Naive thymus-derived CD4-positive, alpha-beta T cell (primary cell): Measurements from ENCODE around the gene GGACT. TPM values are rescaled to one million over a fixed set of nuclear protein-coding genes. Genes with fewer than 3 reads are reported as not detected.

Source experiments
- ATAC-seq: fragments of 150-1000 bp; cut with Tn5 transposase; 2 replicates; pipeline ENCODE4 v1.10.0; 2021; ENCODE audit warnings: mild to moderate bottlenecking, moderate library complexity
- CTCF ChIA-PET: fragments of 350-600 bp; sonication (Branson Sonifier 250); formaldehyde crosslinking; loops from one replicate; lab custom pipeline; 2021; ENCODE audit warnings: antibody characterized with exemption; lab: Charles Lee
- POLR2A ChIA-PET: fragments of 350-600 bp; sonication (Branson Sonifier 250); formaldehyde crosslinking; loops from one replicate; lab custom pipeline; 2021; ENCODE audit warnings: antibody characterized with exemption, inconsistent platforms; lab: Charles Lee
- DNase-seq, 9 donors: peaks; one replicate each; pipeline versions ENCODE4 v3.0.0 to v3.0.0-alpha.2; 2020 to 2022; ENCODE audit warnings: mixed read lengths in 1 of 9
- H3K27ac ChIP-seq: one replicate; pipeline ENCODE4 v1.7.0; 2013; ENCODE audit warnings: mild to moderate bottlenecking, low read depth, low read length, moderate library complexity
- H3K27me3 ChIP-seq, 2 donors: one replicate each; pipeline ENCODE4 v1.7.0; 2013; ENCODE audit warnings: low read length in 2 of 2, mild to moderate bottlenecking in 2 of 2, moderate library complexity in 2 of 2; ENCODE audit not compliant: control insufficient read depth in 2 of 2, insufficient read depth in 2 of 2
- H3K36me3 ChIP-seq, 3 experiments: 1 replicate in 2 of 3; 2 replicates in 1 of 3; pipeline ENCODE4 v1.7.0; 2013; ENCODE audit warnings: low read length in 3 of 3, mild to moderate bottlenecking in 3 of 3, moderate library complexity in 1 of 3; ENCODE audit not compliant: insufficient read depth in 3 of 3, control insufficient read depth in 2 of 3
- H3K4me1 ChIP-seq, 2 donors: one replicate each; pipeline ENCODE4 v1.7.0; 2013; ENCODE audit warnings: low read length in 2 of 2, mild to moderate bottlenecking in 2 of 2, moderate library complexity in 1 of 2; ENCODE audit not compliant: control insufficient read depth in 2 of 2, insufficient read depth in 2 of 2
- H3K4me3 ChIP-seq: 2 replicates; pipeline ENCODE4 v1.7.0; 2013; ENCODE audit warnings: mild to moderate bottlenecking, low read length
- H3K9me3 ChIP-seq, 3 experiments: 1 replicate in 2 of 3; 2 replicates in 1 of 3; pipeline ENCODE4 v1.7.0; 2013; ENCODE audit warnings: low read length in 3 of 3; ENCODE audit not compliant: control insufficient read depth in 2 of 3
- H3K27ac Mint-ChIP-seq, 9 donors: one replicate each; pipeline ENCODE4 v1.8.0; 2020 to 2022; ENCODE audit warnings: mixed read lengths in 9 of 9, mild to moderate bottlenecking in 8 of 9, moderate library complexity in 5 of 9, inconsistent platforms in 2 of 9
- H3K27me3 Mint-ChIP-seq, 5 donors: one replicate each; pipeline ENCODE4 v1.8.0; 2021 to 2022; ENCODE audit warnings: mixed read lengths in 5 of 5, mild to moderate bottlenecking in 1 of 5
- H3K36me3 Mint-ChIP-seq, 5 donors: one replicate each; pipeline ENCODE4 v1.8.0; 2020 to 2022; ENCODE audit warnings: mixed read lengths in 5 of 5, mild to moderate bottlenecking in 3 of 5, inconsistent platforms in 1 of 5
- H3K4me1 Mint-ChIP-seq, 7 donors: one replicate each; pipeline ENCODE4 v1.8.0; 2020 to 2022; ENCODE audit warnings: mixed read lengths in 7 of 7, mild to moderate bottlenecking in 3 of 7, inconsistent platforms in 1 of 7
- H3K4me3 Mint-ChIP-seq, 10 donors: one replicate each; pipeline ENCODE4 v1.8.0; 2020 to 2022; ENCODE audit warnings: mild to moderate bottlenecking in 10 of 10, mixed read lengths in 10 of 10, moderate library complexity in 6 of 10, inconsistent platforms in 2 of 10
- H3K9me3 Mint-ChIP-seq, 11 donors: one replicate each; pipeline ENCODE4 v1.8.0; 2020 to 2022; ENCODE audit warnings: mixed read lengths in 11 of 11, mild to moderate bottlenecking in 4 of 11, inconsistent platforms in 1 of 11, moderate library complexity in 1 of 11
- intact Hi-C, 2 donors: fragments of 100-400 bp; cut with micrococcal nuclease; formaldehyde crosslinking; loops; one replicate each; pipeline ENCODE4 v1.15.1; 2023
- polyA plus RNA-seq, 2 donors: library from polyadenylated mRNA; unstranded; fragments of 300-500 nt; fragmentation: Illumina TruSeq; gene quantifications; one replicate each; pipeline ENCODE4 v1.2.3, GENCODE V29; 2021
- total RNA-seq, 6 experiments: library from RNA in 5 of 6; stranded (reverse) in 5 of 6; gene quantifications; 1 replicate in 5 of 6; 2 replicates in 1 of 6; pipeline ENCODE4 v1.2.3 and lab custom pipeline; 2021 to 2026

GGACT gene
- total RNA-seq (1 to 10 TPM; 5.3 to 8.7 (median 7.4) TPM), polyA plus RNA-seq (10 to 100 TPM in 1 of 2 donors, 1 to 10 TPM in 1; 4.9 to 10.4 TPM), total RNA-seq (lab: John Stamatoyannopoulos, UW) (3.2 reads per million, percentile 17 among the genes with 10 or more reads in this experiment)

DNA sequence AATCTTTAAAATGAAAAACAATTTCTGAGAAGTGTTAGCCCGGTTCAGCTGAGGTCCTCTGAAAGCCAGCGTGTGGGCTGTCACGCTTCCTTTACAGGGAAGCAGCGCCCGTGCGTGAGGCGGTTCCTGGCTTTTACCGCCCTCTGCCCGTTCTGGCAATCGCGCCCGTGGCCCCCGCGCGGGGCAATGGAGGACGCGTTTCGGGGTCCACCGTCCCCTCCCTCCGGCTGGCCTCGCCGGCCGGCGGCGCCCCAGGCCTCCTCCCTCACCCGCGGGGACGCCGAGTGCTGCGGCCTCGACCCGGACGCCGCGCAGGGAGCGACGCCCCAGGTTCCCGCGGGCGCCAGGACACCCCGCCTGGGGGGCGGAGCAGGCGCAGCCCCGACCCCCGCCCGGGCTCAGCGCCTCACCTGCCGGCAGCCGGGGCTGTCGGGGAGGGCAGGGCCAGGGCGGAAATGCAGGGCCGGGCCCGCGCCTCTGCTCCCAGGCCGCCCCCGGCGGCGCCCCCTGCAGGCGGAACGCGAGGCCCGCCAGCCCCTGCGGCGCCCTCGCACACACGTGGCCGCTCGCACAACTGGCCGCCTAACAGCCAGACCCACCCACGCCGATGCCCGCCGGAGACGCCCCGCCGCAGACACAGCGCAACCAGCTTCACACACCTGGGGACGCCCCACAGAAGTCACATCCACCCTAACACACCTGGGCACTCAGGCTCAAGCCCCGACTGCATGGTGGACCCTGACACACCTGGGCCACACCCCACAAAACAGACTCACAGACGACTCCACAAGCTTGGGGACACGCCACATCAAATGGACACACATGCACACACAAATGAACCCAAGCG lies at the start of gene GGACT:
GGACT (minus strand) TSS at position 459 of the 847 bp plus-strand sequence. CDS start 56,198 bp downstream, outside the sequence.
- Mint-ChIP-seq H3K9me3 (peaks cover 0 to 4% (median 0%) of the 10 kb centered on the region in 11 donors), H3K36me3 (peaks cover 0 to 16% (median 0%) of the 10 kb centered on the region in 5 donors), H3K27me3 (no peaks in the 10 kb centered on the region), H3K4me1 (peaks cover 28 to 60% (median 50%) of the 10 kb centered on the region in 7 donors), H3K27ac (peak within 1 kb of the TSS; percentile 81 to 95 (median 92)), H3K4me3 (peak within 1 kb of the TSS; percentile 82 to 92 (median 85))
- peak within 1 kb of the TSS; percentile 79 for H3K27ac ChIP-seq
- ATAC-seq (peak; percentile 97), DNase-seq (peak; percentile 75 to 90 (median 87))
- CTCF ChIA-PET: interaction anchor here (0.6 to 5.4 kb wide), 6 partner anchors 8 to 931 kb away, joined by 3 to 69 read pairs (median 4); partner anchors contain the start of gene TMTC4
- POLR2A ChIA-PET: interaction anchor here (0.6 to 5.8 kb wide), 9 partner anchors 10 to 1276 kb away, joined by 3 to 37 read pairs (median 3); partner anchors contain the start of gene TMTC4
- peak within 1 kb of the TSS; percentile 78 for H3K4me3 ChIP-seq
- peaks cover 7 to 42% of the 10 kb centered on the region in 2 donors for H3K4me1 ChIP-seq
- H3K27me3 ChIP-seq: no peaks in the 10 kb centered on the region
- intact Hi-C loops: loop anchor here (1.0 to 10.0 kb wide), 15 partner anchors 15 to 1806 kb away; partner anchors contain the start of genes TM9SF2 (in 2 of the 2), CLYBL (in 1 of the 2), PCCA (in 1 of the 2) and ZIC5 (in 1 of the 2)
- no peaks in the 10 kb centered on the region for H3K36me3 ChIP-seq
- no peaks in the 10 kb centered on the region for H3K9me3 ChIP-seq

DNA sequence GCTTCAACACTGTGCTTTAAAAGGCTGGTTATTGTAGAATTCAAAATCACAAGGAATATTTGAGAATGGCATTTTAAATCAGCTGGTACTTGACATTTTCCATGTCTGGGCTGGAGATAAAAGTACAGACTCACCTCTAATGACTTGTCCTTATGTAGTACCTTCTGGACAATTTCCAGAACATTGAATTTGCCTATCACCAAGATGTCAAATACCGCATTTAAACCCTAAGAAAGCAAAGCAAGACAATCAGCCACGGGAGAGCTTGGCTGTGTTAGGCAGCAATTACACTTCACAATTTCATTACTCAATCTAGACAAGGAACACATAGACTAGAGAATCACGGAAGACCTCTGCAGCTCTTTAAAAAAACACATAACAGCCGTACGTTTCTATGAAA lies 49.2 kb upstream of the GGACT start:
- no peaks in the 10 kb centered on the region for H3K9me3 ChIP-seq
- Mint-ChIP-seq H3K27me3 (no peaks in the 10 kb centered on the region), H3K27ac (no peak overlapping the region), H3K4me3 (no peak overlapping the region), H3K9me3 (no peaks in the 10 kb centered on the region), H3K36me3 (peaks cover 14 to 65% (median 38%) of the 10 kb centered on the region in 5 donors), H3K4me1 (peaks cover 0 to 1% (median 0%) of the 10 kb centered on the region in 7 donors)
- no peaks in the 10 kb centered on the region for H3K4me1 ChIP-seq
- H3K27me3 ChIP-seq: no peaks in the 10 kb centered on the region
- ChIA-PET CTCF (no interaction called here), POLR2A (no interaction called here)
- ATAC-seq: no peak
- H3K27ac ChIP-seq: no peak overlapping the region
- no peak for DNase-seq
- intact Hi-C loops: loop anchor here in 1 of 2 donors (5.0 kb wide), 1 partner anchor 65 kb away; no protein-coding TSS in a partner anchor
- H3K36me3 ChIP-seq: peaks cover 0 to 69% (median 0%) of the 10 kb centered on the region in 3 experiments
- H3K4me3 ChIP-seq: no peak overlapping the region

GRCh38 chr13:100637380-100637779 lies 48.8 kb upstream of the GGACT start:
- Mint-ChIP-seq H3K27me3 (no peaks in the 10 kb centered on the region), H3K4me3 (no peak overlapping the region), H3K36me3 (peaks cover 14 to 64% (median 38%) of the 10 kb centered on the region in 5 donors), H3K27ac (no peak overlapping the region), H3K4me1 (peaks cover 0 to 1% (median 0%) of the 10 kb centered on the region in 7 donors), H3K9me3 (no peaks in the 10 kb centered on the region)
- no peak overlapping the region for H3K27ac ChIP-seq
- DNase-seq (no peak), ATAC-seq (no peak)
- POLR2A ChIA-PET: no interaction called here
- intact Hi-C loops: loop anchor here in 1 of 2 donors (5.0 kb wide), 1 partner anchor 65 kb away; no protein-coding TSS in a partner anchor
- H3K36me3 ChIP-seq: peaks cover 0 to 65% (median 0%) of the 10 kb centered on the region in 3 experiments
- H3K27me3 ChIP-seq: no peaks in the 10 kb centered on the region
- no peaks in the 10 kb centered on the region for H3K4me1 ChIP-seq
- no peak overlapping the region for H3K4me3 ChIP-seq
- H3K9me3 ChIP-seq: no peaks in the 10 kb centered on the region
- CTCF ChIA-PET: no interaction called here

- no peaks in the 10 kb centered on the region for H3K9me3 Mint-ChIP-seq
- H3K4me1 ChIP-seq: no peaks in the 10 kb centered on the region
- no peak overlapping the region for H3K4me3 Mint-ChIP-seq
- H3K9me3 ChIP-seq: no peaks in the 10 kb centered on the region
- H3K27me3 ChIP-seq: no peaks in the 10 kb centered on the region
- H3K27me3 Mint-ChIP-seq: no peaks in the 10 kb centered on the region
- intact Hi-C loops: loop anchor here in 1 of 2 donors (5.0 kb wide), 1 partner anchor 64 kb away; no protein-coding TSS in a partner anchor
- no peak overlapping the region for H3K4me3 ChIP-seq
- peaks cover 0 to 57% (median 0%) of the 10 kb centered on the region in 3 experiments for H3K36me3 ChIP-seq
- H3K36me3 Mint-ChIP-seq: peaks cover 8 to 56% (median 37%) of the 10 kb centered on the region in 5 donors
- peaks cover 0 to 4% (median 0%) of the 10 kb centered on the region in 7 donors for H3K4me1 Mint-ChIP-seq
- no peak overlapping the region for H3K27ac ChIP-seq
- ChIA-PET CTCF (interaction anchor here (0.6 kb wide), 1 partner anchor 26 kb away, joined by 3 read pairs; no protein-coding TSS in a partner anchor), POLR2A (no interaction called here)
- ATAC-seq: no peak
- no peak overlapping the region for H3K27ac Mint-ChIP-seq
- no peak for DNase-seq
These were observed 47.9 kb upstream of the GGACT start for GRCh38 chr13:100636441-100636840.

DNA sequence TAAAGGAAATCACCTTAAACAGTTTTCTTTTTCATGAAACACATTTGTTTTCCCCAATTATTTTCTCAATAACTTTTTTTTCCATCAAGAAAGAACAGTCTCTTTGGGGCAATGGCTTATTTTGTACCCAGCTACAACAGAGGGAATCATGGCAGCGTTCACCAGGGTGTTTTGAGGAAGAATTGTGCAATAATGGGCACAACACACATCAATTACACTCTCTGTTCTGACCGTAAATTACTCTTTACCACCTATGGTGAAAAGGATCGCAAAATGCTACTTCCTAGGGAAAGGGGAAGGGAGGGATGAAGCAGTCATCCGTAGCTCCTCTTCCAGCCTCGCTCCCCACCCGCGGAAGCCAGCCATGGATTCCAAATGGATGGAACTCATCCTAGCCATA lies 47.4 kb upstream of the GGACT start:
- H3K9me3 Mint-ChIP-seq: no peaks in the 10 kb centered on the region
- POLR2A ChIA-PET: no interaction called here
- intact Hi-C loops: loop anchor here in 1 of 2 donors (5.0 kb wide), 1 partner anchor 64 kb away; no protein-coding TSS in a partner anchor
- no peaks in the 10 kb centered on the region for H3K4me1 ChIP-seq
- H3K4me3 ChIP-seq: no peak overlapping the region
- H3K9me3 ChIP-seq: no peaks in the 10 kb centered on the region
- no peak for DNase-seq
- peaks cover 0 to 54% (median 0%) of the 10 kb centered on the region in 3 experiments for H3K36me3 ChIP-seq
- no peaks in the 10 kb centered on the region for H3K27me3 ChIP-seq
- no peak overlapping the region for H3K27ac ChIP-seq
- no peaks in the 10 kb centered on the region for H3K27me3 Mint-ChIP-seq
- peaks cover 8 to 51% (median 35%) of the 10 kb centered on the region in 5 donors for H3K36me3 Mint-ChIP-seq
- ATAC-seq: no peak
- CTCF ChIA-PET: no interaction called here
- H3K4me3 Mint-ChIP-seq: no peak overlapping the region
- peaks cover 0 to 4% (median 0%) of the 10 kb centered on the region in 7 donors for H3K4me1 Mint-ChIP-seq
- no peak overlapping the region for H3K27ac Mint-ChIP-seq

- no peaks in the 10 kb centered on the region for H3K9me3 Mint-ChIP-seq
- no peak overlapping the region for H3K4me3 Mint-ChIP-seq
- DNase-seq (no peak), ATAC-seq (no peak)
- H3K27me3 Mint-ChIP-seq: no peaks in the 10 kb centered on the region
- peaks cover 0 to 4% (median under 1%) of the 10 kb centered on the region in 7 donors for H3K4me1 Mint-ChIP-seq
- H3K27ac Mint-ChIP-seq: no peak overlapping the region
- CTCF ChIA-PET: no interaction called here
- Histone ChIP-seq H3K4me1 (no peaks in the 10 kb centered on the region), H3K4me3 (no peak overlapping the region), H3K36me3 (peaks cover 0 to 52% (median 0%) of the 10 kb centered on the region in 3 experiments), H3K27me3 (no peaks in the 10 kb centered on the region), H3K9me3 (no peaks in the 10 kb centered on the region), H3K27ac (no peak overlapping the region)
- H3K36me3 Mint-ChIP-seq: peaks cover 9 to 58% (median 42%) of the 10 kb centered on the region in 5 donors
- intact Hi-C loops: loop anchor here in 1 of 2 donors (5.0 kb wide), 1 partner anchor 62 kb away; no protein-coding TSS in a partner anchor
- POLR2A ChIA-PET: no interaction called here
These were observed 46.1 kb upstream of the GGACT start for GRCh38 chr13:100634696-100635095.
